HFF-Myc (cell line): Measurements from ENCODE around the gene PTGDS.

Source experiments
- DNase-seq: peaks from one replicate; pipeline ENCODE4 v3.0.0-alpha.2; 2011; ENCODE audit warnings: low read depth; ENCODE audit errors: extremely low read depth
- H3K4me3 ChIP-seq: replicated peaks from 2 replicates; pipeline ENCODE4 v1.5.1; 2011; ENCODE audit warnings: low read depth, mild to moderate bottlenecking, control low read depth, low read length
- TF ChIP-seq, protein P1 (sequence below): IDR thresholded peaks from 2 replicates; pipeline ENCODE4 v1.5.1; 2012; ENCODE audit warnings: mild to moderate bottlenecking, low read depth, low read length, control low read depth; ENCODE audit errors: missing control alignments

PTGDS gene

DNA sequence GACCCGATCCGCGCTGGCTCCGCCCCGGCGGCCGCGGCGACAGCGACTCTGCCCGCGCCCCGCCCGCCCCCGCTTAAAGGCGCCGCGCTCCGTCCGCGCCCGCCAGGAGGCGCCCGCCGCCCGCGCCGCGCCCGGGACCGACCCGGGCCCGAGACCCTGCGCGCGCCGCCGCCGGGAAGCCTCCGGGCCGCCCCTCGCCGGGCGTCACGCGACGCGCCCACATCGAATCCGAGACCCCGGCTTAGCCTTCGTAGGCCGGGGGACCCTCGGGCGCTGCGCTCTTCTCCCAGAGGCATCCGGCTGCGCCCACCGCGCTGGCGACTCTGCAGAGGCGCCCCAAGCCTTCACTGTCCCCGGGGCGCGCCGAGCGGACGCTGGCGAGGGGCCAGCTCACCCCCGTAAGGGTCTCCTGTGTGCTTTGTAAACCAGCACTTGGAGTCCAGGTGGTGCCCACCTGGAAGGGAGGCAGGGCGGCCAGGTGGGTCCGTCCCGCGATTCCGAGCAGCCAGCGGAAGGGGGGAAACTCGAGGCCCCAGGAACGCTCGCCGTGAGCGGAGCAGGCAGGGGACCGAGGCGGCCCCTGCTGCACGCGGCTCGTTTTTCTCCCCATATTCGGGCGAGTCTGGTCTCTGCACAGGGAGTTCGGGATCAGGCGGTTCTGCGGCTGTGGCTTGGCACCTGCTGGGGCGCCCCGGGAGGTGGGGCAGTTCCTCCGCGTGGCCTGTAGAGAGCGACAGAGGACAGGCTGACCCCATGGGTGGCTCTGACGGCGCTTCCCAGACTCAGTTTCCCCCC lies 51.2 kb downstream of the PTGDS start:
- peak overlapping the region; percentile 45 for H3K4me3 ChIP-seq
- TF ChIP-seq, protein P1, sequence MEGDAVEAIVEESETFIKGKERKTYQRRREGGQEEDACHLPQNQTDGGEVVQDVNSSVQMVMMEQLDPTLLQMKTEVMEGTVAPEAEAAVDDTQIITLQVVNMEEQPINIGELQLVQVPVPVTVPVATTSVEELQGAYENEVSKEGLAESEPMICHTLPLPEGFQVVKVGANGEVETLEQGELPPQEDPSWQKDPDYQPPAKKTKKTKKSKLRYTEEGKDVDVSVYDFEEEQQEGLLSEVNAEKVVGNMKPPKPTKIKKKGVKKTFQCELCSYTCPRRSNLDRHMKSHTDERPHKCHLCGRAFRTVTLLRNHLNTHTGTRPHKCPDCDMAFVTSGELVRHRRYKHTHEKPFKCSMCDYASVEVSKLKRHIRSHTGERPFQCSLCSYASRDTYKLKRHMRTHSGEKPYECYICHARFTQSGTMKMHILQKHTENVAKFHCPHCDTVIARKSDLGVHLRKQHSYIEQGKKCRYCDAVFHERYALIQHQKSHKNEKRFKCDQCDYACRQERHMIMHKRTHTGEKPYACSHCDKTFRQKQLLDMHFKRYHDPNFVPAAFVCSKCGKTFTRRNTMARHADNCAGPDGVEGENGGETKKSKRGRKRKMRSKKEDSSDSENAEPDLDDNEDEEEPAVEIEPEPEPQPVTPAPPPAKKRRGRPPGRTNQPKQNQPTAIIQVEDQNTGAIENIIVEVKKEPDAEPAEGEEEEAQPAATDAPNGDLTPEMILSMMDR: no peak
- no peak for DNase-seq

DNA sequence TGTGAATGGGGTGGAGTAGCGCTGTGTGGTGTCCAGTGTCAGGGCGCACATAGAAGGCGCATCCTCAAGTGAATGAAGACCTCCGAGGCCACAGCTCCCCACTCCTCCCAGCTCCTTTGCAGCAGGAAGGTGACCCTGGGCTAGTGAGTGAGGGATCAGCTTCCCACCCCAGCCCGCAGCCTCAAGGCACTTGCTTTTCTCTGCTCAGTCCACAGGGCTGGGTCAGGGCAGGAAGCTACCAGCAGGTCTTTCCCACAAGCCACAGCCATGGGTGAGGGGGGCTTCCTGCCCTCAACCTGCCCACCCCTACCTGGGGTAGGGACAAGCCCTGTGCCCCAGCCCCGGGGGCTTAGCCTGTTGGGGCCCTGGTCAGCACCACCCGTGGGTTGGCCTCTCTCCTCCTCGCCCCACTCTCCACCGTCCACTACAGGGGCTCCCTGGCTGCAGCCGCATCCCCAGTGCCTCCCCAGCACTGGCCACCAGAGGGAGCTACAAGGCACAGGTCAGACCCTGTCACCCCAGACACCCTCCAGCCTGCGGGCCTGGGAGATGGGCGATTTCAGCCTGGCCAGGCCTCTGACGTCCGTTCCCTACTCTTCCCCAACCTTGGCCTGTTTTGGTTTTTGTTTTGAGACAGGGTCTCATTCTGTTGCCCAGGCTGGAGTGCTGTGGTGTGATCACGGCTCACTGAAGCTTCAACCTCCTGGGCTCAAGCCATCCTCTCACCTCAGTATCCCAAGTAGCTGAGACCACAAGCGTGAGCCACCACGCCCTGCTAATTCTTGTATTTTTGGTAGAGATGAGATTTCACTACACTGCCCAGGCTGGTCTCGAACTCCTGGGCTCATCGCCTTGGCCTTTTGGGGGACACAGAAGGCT lies 52.0 kb downstream of the PTGDS start:
- TF ChIP-seq, protein P1: peak; percentile 96
- no peak overlapping the region; the same call in 1 of the 2 replicates for H3K4me3 ChIP-seq
- DNase-seq: no peak

DNA sequence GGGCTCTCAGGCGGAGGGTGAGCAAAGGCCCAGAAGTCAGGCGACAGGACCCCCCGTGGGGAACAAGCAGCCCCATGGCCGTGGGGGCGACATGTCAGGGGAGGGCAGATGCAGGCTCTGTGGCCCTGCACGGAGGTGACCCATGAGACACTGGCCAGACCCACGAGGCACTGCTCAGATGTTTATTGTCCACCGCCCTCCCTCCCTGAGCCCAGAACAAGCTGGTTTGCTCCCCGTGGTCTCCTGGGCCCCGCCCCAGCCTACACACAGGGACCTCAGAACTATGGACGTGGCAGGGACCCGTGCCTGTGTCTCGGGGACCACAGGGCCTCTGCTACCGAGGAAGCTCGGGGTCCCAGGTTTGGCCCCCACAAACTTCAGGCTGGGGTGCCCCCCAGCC lies 52.7 kb downstream of the PTGDS start:
- DNase-seq: no peak
- H3K4me3 ChIP-seq: no peak overlapping the region
- TF ChIP-seq, protein P1: no peak

DNA sequence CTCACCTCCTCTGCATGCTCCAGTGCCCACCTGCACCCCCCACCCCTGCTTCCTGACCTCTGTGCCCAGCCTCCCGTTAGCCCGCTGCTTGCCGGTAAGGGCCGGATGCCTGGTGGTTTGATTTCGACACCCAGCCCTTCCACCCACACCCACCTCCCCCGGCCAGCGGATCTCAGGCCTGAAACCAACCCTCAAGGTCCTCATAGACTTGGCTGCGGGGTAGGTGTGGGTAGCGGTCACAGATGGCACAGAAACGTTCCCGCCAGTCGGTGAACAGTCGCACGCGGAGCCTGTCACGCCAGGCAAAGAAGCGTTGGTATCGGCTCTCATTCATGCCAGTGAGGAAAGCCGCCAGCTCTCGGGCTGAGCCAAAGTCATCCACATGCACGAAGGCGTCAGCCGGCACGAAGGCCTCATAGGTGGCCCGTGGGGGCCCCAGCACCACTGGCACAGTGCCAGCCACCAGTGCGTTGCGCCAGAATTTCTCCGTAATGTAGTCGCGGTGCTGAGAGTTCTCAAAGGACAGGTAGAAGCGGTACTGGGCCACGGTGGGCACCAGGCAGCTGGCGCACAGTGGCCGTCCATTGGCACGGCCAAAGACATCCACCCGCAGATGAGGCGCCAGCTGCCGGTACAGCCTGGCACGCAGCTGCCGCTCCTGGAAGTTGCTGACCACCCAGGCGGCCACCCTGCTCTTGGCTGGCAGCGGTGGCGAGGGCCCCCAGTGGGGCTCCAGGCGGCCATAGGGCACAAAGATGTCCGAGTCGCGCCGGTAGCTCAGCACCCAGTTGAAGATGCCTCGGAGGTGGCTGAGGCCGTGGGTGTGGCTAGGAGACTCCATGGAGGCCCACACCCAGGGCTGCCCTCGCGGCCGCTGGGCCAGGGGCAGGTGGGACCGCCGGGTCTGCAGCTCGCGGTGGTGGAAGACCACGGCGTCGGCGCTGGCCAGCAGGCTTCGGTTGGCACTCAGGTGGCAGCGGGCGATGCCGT lies 53.5 kb downstream of the PTGDS start:
- TF ChIP-seq, protein P1: no peak
- H3K4me3 ChIP-seq: no peak overlapping the region
- DNase-seq: no peak
